Hippocampal formation (tissue), 2 donors: ENCODE results near the gene VASH2.

Source experiments
- DNase-seq, 2 donors: peaks; one replicate each; lab custom pipeline; 2025; lab: John Stamatoyannopoulos, UW

VASH2 gene

DNA sequence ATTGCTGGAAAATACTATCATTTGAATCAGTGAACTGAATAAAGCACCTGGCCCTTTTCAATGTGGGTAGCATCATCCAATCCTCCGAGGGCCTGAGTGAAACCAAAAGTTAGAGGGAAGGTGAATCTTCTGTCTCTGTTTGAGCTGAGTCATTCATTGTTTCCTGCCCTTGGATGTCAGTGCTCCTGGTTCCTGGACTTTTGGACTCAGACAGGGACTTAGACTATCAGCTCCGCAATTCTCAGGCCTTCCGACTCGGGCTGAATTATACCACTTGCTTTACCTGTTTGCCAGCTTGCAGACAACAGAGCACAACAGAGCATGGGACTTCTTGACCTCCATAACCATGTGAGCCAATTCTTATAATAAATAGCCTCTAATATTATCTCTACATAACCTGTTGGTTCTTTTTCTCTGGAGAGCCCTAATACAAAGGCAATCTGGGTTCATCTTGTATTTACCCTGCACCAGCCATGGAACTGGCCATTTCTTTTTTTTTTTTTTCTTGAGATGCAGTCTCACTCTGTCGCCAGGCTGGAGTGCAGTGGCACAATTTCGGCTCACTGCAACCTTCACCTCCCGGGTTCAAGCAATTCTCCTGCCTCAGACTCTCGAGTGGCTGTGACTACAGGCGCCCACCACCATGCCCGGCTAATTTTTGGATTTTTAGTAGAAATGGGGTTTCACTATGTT, 19.2 kb upstream of the VASH2 start:
- no peak for DNase-seq

GRCh38 chr1:212933815-212934471, 16.4 kb upstream of the VASH2 start:
- no peak for DNase-seq

DNA sequence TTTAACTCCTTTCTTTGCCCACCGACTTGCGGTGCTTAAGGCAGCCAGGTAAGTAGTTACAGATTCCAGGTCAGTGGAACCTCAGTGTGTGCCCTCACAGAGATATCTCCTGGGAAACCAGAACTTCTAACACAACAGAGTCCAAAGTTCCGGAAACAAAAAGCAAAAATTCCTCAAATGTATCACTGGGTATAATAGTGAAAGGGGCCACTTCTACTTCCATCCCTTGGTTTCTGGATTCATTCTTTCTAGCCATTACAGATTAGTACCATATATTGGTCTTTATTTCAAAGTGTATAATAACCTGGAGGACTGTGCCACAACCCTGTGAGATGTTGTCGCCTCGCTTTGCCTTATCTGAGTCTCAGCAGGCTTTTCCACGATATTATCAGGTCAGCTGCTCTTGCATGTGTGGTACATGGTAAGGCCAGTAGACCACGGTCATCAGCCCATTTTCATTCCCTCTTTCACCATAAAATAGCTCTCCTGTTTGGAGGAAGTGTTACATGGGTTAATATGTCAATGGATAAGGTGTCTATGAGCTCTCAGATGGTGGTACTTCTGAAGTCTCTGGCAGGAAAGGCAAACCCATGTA, 14.9 kb upstream of the VASH2 start:
- DNase-seq = no peak

DNA sequence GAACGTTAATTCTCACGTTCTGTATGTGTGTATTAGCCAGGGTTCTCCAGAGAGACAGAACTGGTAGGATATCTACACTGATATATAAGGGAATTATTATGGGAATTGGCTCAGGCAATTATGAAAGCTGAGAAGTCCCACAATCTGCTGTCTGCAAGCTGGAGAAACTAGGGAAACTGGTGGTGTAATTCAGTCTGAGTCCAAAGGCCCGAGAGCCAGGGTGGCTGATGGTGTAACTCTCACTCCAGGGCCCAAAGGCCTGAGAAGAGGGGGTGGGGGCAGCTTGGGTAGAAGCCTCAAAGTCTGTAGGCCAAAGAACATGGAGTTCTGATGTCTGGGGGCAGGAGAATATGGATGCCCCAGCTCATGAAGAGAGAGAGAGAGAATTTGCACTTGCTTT, 13.3 kb upstream of the VASH2 start:
- DNase-seq = no peak

- no peak for DNase-seq
These were observed 11.5 kb upstream of the VASH2 start for GRCh38 chr1:212938846-212939245.

DNA sequence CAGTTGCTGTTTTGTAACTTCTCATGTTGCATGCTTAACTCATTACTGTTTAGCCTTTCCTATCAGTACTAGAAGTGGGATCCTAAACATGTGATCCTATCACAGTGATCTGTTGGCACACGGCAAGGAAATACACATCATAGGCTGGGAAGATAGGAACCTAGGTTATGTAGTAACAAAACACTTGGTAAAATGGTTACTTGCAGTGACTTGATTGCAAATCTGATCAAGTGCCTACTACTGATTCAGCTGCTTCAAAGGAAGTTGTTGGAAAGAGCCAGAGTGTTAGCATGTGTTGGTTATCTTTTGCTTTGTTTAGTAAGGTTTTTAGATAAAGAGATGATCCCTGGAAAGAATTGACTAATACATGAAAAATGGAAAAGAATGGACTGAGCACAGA, 8.9 kb upstream of the VASH2 start:
- DNase-seq = no peak

DNA sequence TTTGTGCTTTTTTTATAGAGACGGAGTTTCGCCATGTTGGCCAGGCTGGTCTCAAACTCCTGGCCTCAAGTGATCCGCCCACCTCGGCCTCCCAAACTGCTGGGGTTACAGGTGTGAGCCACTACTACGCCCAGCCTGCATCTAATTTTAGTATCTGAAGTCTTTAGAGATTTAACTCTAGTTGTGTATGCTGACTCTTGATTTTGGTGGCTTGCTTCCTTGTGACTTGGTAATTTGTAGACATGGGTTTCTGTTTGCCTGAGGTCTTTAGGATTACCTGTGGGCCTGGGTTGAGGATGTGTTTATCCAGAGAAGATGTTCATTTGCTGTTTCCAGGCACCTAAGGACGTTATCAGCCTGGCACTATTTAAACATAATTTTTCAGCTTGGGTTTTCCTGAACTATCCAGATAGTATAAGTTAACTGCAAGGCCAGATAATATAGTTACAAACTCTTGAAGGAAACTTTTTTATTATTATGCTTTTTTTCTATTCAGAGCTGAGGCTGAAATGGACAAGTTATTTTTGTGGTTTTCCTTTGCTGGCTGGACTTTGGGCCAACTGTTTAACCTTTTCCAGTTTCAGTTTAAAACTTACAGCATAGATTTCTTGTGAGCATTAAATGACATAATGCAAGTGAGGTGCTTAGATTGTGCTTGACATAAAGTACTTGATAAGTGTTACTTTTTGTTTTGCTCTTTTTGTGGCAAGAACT, 7.5 kb upstream of the VASH2 start:
- DNase-seq = no peak

DNA sequence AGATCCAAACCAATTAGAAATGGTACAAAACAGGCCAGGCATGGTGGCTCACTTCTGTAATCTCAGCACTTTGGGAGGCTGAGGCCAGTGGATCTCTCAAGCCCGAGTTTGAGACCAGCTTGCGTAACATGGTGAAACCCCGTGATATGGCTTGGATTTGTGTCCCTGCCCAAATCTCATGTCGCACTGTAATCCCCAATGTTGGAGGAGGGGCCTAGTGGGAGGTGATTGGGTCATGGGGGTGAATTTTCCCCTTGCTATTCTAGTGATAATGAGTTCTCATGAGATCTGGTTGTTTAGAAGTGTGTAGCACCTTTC, 7.0 kb upstream of the VASH2 start:
- no peak for DNase-seq

DNA sequence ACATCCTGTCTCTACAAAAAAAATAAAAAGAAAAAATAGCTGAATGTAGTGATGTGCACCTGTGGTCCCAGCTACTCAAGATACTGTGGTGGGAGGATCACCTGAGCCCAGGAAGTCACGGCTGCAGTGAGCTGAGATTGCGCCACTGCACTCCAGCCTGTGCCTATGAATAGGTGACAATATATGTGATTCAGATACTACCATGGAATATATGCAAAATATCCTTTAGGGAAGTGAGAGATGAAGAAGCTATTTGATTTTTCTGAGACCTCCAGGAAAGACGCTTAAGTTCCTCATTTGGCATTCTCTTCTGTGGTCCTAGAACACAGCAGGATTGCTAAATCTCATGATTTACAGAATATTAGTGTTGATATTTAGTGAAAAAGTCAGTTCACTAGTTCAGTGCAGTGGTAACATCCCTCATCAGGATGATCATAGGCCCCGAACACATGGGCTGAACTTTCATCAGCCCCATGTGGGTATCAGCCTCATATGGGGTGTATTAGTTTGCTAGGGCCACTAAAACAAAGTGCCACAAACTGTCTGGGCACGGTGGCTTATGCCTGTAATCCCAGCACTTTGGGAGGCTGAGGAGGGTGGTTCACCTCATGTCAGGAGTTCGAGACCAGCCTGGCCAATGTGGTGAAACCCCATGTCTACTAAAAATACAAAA, 6.0 kb upstream of the VASH2 start:
- DNase-seq = no peak

DNA sequence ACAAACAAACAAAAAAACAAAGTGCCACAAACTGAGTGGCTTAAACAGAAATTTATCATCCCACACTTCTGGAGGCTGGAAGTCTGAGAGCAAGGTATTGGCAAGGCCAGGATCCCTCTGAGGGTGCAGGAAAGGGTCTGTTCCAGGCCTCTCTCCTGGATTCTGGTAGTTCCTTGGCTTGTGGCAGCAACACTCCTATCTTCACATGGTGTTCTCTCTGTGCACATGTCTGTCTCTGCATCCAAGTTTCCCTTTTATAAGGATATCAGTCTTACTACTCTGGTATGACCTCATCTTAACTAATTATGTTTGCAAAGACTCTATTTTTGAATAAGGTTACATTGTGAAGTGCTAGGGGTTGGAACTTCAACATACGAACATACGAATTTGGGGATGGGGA, 5.3 kb upstream of the VASH2 start:
- no peak for DNase-seq

- DNase-seq = no peak
These were observed 4.7 kb upstream of the VASH2 start for GRCh38 chr1:212945463-212946160.

DNA sequence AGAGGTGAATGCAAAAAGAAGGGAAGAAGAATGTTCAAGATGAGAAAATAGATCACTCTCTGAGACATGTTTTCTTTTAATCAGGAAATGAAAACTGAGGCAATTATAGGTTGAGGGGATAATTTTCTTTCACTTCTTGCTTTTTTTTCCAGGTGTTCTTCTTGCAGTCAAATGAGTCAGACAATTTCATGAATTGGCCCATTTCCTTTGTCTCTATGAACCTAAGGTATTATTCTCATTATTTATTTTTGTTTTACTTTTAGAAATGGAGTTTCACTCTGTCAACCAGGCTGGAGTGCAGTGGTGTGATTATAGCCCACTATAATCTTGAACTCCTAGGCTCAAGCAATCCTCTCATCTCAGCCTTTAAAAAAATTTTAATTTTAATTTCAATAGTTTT, 3.5 kb upstream of the VASH2 start:
- DNase-seq = no peak

DNA sequence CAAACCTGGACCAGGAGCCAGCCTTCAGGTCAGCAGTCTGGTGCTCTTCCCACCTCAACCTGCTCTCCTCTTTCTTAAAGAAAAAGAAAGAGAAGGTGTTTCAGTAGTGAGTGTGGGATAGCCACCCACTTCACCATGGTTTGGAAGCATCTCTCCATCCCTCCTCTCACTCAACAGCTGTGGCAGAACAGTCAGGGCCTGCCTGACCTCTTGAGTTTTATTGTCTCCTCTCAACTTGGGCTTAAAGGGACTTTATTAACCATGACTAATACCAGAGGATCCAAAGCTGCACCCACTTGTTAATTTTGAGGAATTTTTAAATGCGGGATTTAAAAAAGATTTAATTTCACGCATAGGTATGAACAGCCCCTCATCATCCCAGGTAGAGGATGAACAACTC, 570 bp upstream of the VASH2 start:
- DNase-seq = no peak

DNA sequence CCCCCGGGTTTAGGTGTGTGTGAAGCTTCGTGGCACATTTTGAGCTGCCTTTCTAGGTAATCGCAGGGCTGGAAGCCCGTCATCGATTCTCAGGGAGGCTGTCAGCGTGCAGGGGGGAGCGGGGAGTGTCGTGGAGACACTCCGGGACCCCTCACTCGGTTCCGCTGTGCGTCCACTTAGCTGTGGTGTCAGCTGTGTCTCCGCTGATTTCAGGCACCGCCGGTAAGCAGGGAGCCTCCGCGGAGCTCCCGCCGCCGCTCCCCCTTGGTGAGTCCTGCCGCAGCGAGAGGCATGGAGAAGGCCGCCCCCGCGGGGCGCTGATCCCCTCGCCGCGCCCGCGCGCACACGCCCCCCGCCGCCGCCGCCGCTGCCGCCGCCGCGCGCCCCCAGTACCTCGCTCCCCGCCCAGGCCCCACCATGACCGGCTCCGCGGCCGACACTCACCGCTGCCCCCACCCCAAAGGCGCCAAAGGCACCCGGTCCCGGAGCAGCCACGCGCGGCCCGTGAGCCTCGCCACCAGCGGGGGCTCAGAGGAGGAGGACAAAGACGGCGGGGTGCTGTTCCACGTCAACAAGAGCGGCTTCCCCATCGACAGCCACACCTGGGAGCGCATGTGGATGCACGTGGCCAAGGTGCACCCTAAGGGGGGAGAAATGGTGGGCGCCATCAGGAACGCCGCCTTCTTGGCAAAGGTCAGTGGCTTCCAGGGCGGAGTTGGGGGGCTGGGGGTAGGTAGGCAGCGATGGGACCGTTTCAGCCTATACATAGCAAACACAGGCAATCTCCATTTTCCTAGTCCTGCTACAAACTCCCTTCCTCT, 995 bp downstream of the VASH2 start:
- DNase-seq = no peak

DNA sequence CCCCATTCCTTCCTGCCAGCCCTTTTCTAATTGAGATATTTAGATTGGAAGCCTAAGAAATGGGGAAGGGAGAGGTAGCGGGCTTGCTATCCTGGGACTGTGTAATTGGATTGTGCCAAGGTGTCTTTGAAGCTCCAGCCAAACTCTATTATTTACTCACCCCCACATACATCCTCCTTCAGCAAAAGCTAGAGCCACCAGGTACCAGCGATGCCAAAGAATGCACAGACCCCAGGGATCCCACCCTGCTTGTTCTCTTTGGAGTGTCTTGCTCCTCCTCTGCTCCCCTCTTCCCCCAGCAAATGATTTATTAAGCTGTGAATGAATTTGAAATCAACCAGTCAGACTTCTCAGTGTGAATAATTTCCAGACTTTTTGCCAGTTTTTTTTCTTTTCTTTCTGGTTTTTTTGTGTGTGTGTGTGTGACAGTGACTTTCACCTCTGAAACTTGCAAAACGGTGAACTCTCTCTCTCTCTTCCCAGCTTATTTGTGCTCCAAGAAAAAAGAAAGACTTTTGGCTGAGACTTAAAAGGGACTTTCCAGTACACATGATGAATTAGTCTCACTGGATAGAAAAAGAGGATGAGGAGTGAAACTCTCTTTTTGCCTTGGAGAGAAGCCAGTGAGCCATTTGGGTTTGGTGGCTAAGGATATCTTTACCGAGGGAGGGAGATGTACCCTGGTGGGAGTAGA, 1.8 kb downstream of the VASH2 start:
- no peak for DNase-seq

GRCh38 chr1:212952641-212952976, 2.3 kb downstream of the VASH2 start:
- DNase-seq = no peak

- no peak for DNase-seq
These were observed 3.0 kb downstream of the VASH2 start for GRCh38 chr1:212953321-212953720.

DNA sequence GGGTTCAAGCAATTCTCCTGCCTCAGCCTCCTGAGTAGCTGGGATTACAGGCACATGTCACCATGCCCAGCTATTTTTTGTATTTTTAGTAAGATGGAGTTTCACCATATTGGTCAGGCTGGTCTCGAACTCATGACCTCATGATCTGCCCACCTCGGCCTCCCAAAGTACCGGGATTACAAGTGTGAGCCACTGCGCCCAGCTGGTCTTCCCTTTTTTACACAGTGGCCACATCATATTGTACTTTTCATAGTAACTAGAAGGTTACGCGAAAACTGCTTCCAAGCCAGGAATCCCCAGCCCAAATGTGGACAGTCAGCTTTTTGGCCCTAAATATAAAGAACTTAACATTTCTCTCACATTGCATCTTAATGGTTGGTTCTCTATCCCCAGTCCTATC, 4.2 kb downstream of the VASH2 start:
- DNase-seq = no peak

GRCh38 chr1:212955098-212955497, 4.8 kb downstream of the VASH2 start:
- DNase-seq = no peak

GRCh38 chr1:212955961-212956620, 5.8 kb downstream of the VASH2 start:
- DNase-seq = no peak
